Measurements from ENCODE around the gene ATAD1.

GRCh38 chr10:87707254-87707653 lies 110.8 kb downstream of the ATAD1 start:
- TF ChIP-seq CTCF (conservative IDR thresholded peaks at IDR 0.05; ENCODE audit: low read depth, low read length) (no peak), SMC3 (IDR thresholded peaks at IDR 0.05; ENCODE audit: low read depth, low read length) (no peak), MAZ (IDR thresholded peaks at IDR 0.05; ENCODE audit: borderline replicate concordance, low read depth, low read length) (no peak), POLR2A (IDR thresholded peaks at IDR 0.05; ENCODE audit: low read depth, low read length) (no peak), RAD21 (IDR thresholded peaks at IDR 0.05; ENCODE audit: low read length) (no peak)

All from IMR-90 (cell line).